Suppressor macrophage treated with lipopolysaccharide for 1 hour (primary cell): Measurements from ENCODE around the gene ARPIN.
"Not testable (repeated sequence)": the region's sequence is repeated elsewhere in the genome, so short reads cannot be mapped to it uniquely, and the experiment has no call there.

ENCODE experiments used
- DNase-seq, 3 donors: peaks; one replicate each; pipeline ENCODE4 v3.0.0-alpha.2; 2020 to 2022

ARPIN gene

GRCh38 chr15:89909611-89910010, 3.1 kb downstream of the ARPIN start:
- DNase-seq, result no peak

- DNase-seq, result no peak
Observed at GRCh38 chr15:89908226-89908625, 4.5 kb downstream of the ARPIN start.

- peak in 1 of 3 donors; percentile 27 for DNase-seq
Observed at GRCh38 chr15:89907289-89907688, 5.5 kb downstream of the ARPIN start.

GRCh38 chr15:89905846-89906378, 6.8 kb downstream of the ARPIN start:
- no peak for DNase-seq

- no peak for DNase-seq
Observed at GRCh38 chr15:89904519-89904918, 8.2 kb downstream of the ARPIN start.

- DNase-seq, result no peak
Observed at GRCh38 chr15:89903858-89904130, 9.0 kb downstream of the ARPIN start.

GRCh38 chr15:89903015-89903857, 9.5 kb downstream of the ARPIN start:
- DNase-seq, result no peak

- no peak for DNase-seq
Observed at GRCh38 chr15:89900849-89901248, 11.9 kb downstream of the ARPIN start.

- no peak for DNase-seq
Observed at GRCh38 chr15:89899951-89900567, 12.7 kb downstream of the ARPIN start.

- peak; percentile 64 to 70 (median 69) for DNase-seq
Observed at GRCh38 chr15:89899295-89899945, 13.3 kb downstream of the ARPIN start.

GRCh38 chr15:89898614-89899294, 14.0 kb downstream of the ARPIN start:
- peak; percentile 23 to 43 (median 28) for DNase-seq

GRCh38 chr15:89898146-89898545, 14.6 kb downstream of the ARPIN start:
- DNase-seq, result no peak

GRCh38 chr15:89893696-89894447, 18.9 kb downstream of the ARPIN start, which contains the start of gene AP3S2:
Gene AP3S2 (minus strand): TSS chr15:89893994. CDS start chr15:89893949, 45 bp downstream.
- DNase-seq, result peak; percentile 95 to 96 (median 95)

GRCh38 chr15:89893027-89893426, 19.7 kb downstream of the ARPIN start:
- peak; percentile 56 to 86 (median 84) for DNase-seq

GRCh38 chr15:89888214-89888804, 24.4 kb downstream of the ARPIN start:
- DNase-seq, result peak; percentile 73 to 83 (median 79)

GRCh38 chr15:89885611-89886010, 27.1 kb downstream of the ARPIN start:
- DNase-seq, result no peak

- not testable (repeated sequence) for DNase-seq
Observed at GRCh38 chr15:89885179-89885578, 27.6 kb downstream of the ARPIN start.

GRCh38 chr15:89883518-89883917, 29.2 kb downstream of the ARPIN start:
- DNase-seq, result no peak

- DNase-seq, result no peak
Observed at GRCh38 chr15:89880727-89881126, 32.0 kb downstream of the ARPIN start.

GRCh38 chr15:89878323-89878722, 34.4 kb downstream of the ARPIN start:
- DNase-seq, result no peak

GRCh38 chr15:89877083-89877425, 35.7 kb downstream of the ARPIN start:
- DNase-seq, result peak in 2 of 3 donors; percentile 23 to 34
